NT2/D1 (cell line): ENCODE measurements around the gene THBS1.

ENCODE experiments used
- SUZ12 ChIP-seq: IDR thresholded peaks from 2 replicates; pipeline ENCODE4 v1.6.1; 2011; ENCODE audit not compliant: insufficient read length, insufficient read depth; ENCODE audit errors: extremely low read depth
- YY1 ChIP-seq: IDR thresholded peaks from 2 replicates; pipeline ENCODE4 v1.6.1; 2011; ENCODE audit not compliant: insufficient read length, insufficient read depth
- ZNF274 ChIP-seq: IDR thresholded peaks from 2 replicates; pipeline ENCODE4 v1.6.1; 2011; ENCODE audit warnings: mild to moderate bottlenecking, low read depth, low read length

DNA sequence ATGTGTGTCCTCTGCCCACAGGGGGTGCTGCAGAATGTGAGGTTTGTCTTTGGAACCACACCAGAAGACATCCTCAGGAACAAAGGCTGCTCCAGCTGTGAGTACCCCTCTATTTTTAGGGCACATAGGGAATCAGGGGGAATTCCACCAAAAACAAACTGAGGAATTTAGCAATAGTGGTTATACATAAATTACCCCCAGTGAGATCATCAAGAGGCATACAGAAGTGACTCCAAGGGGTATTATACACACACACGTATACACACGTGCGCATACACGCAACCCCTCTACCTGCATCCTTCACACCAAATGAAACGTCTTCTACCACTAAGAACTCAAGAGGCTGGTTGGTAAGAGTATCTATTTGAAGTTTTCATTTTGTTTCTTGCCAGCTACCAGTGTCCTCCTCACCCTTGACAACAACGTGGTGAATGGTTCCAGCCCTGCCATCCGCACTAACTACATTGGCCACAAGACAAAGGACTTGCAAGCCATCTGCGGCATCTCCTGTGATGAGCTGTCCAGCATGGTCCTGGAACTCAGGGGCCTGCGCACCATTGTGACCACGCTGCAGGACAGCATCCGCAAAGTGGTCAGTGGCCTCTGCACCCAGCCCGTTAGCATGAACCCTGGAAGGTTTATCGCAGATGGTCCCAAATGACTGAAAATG is 2.9 kb downstream of the THBS1 start:
- TF ChIP-seq YY1 (no peak), ZNF274 (no peak), SUZ12 (no peak)
